ENCODE data around the gene MYL11.

- TF ChIP-seq POLR2A (IDR thresholded peaks at IDR 0.05; ENCODE audit: extremely low read depth, insufficient read length) (no peak), MYC (IDR thresholded peaks at IDR 0.05; ENCODE audit: low read depth, low read length) (no peak), MAX (IDR thresholded peaks at IDR 0.05; ENCODE audit: low read depth, low read length) (no peak)
- TF ChIP-seq, protein P1, sequence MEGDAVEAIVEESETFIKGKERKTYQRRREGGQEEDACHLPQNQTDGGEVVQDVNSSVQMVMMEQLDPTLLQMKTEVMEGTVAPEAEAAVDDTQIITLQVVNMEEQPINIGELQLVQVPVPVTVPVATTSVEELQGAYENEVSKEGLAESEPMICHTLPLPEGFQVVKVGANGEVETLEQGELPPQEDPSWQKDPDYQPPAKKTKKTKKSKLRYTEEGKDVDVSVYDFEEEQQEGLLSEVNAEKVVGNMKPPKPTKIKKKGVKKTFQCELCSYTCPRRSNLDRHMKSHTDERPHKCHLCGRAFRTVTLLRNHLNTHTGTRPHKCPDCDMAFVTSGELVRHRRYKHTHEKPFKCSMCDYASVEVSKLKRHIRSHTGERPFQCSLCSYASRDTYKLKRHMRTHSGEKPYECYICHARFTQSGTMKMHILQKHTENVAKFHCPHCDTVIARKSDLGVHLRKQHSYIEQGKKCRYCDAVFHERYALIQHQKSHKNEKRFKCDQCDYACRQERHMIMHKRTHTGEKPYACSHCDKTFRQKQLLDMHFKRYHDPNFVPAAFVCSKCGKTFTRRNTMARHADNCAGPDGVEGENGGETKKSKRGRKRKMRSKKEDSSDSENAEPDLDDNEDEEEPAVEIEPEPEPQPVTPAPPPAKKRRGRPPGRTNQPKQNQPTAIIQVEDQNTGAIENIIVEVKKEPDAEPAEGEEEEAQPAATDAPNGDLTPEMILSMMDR (IDR thresholded peaks at IDR 0.05; ENCODE audit: low read depth, low read length): no peak
Measured at GRCh38 chr16:30354423-30355143, 20.0 kb upstream of the MYL11 start.

Measured in NB4 (cell line).